PC-9 (cell line): ENCODE results near the gene ADAM19. TPM values are rescaled to one million over a fixed set of nuclear protein-coding genes. Genes with fewer than 3 reads are reported as not detected.

Experiments
- BruUV-seq: library from RNA; stranded (reverse); fragments of 400-500 nt; replicated peaks from 2 replicates; lab custom pipeline; 2021; lab: Mats Ljungman, UMichigan
- CTCF ChIA-PET: fragments of 300-600 bp; sonication (Branson Sonifier 250); formaldehyde crosslinking; loops from one replicate; lab custom pipeline; 2022; ENCODE audit warnings: antibody characterized with exemption; lab: Charles Lee
- POLR2A ChIA-PET: fragments of 300-600 bp; sonication (Branson Sonifier 250); formaldehyde crosslinking; loops from one replicate; lab custom pipeline; 2022; ENCODE audit warnings: antibody characterized with exemption; ENCODE audit not compliant: unreplicated experiment; lab: Charles Lee
- DNase-seq, 2 experiments: peaks; one replicate each; pipeline versions ENCODE4 v3.0.0 to v3.0.0-alpha.2; 2015 to 2022; ENCODE audit warnings: mixed read lengths in 1 of 2
- H2AFZ ChIP-seq: fragments of 200-600 bp; sonication (generic); 2 replicates; pipeline ENCODE4 v1.8.1; 2017; ENCODE audit warnings: antibody characterized with exemption
- H3F3A ChIP-seq: fragments of 200-600 bp; sonication (generic); 2 replicates; pipeline ENCODE4 v1.8.1; 2017; ENCODE audit warnings: antibody characterized with exemption, mild to moderate bottlenecking, low read depth; ENCODE audit not compliant: insufficient read depth
- H3K27ac ChIP-seq: fragments of 200-600 bp; sonication (generic); 2 replicates; pipeline ENCODE4 v1.6.1; 2016; ENCODE audit warnings: mixed run types
- H3K27me3 ChIP-seq: fragments of 200-600 bp; sonication (generic); 2 replicates; pipeline ENCODE4 v1.6.1; 2016; ENCODE audit warnings: low read depth, mixed run types; ENCODE audit not compliant: insufficient read depth
- H3K36me3 ChIP-seq: fragments of 200-600 bp; sonication (generic); 2 replicates; pipeline ENCODE4 v1.6.1; 2016; ENCODE audit warnings: low read depth, mixed run types
- H3K4me1 ChIP-seq: fragments of 200-600 bp; sonication (generic); replicated peaks from 2 replicates; pipeline ENCODE4 v1.6.1; 2016; ENCODE audit warnings: mixed run types; ENCODE audit not compliant: insufficient read depth
- H3K4me2 ChIP-seq: fragments of 200-600 bp; sonication (generic); 2 replicates; pipeline ENCODE4 v1.6.1; 2017; ENCODE audit warnings: mixed run types
- H3K4me3 ChIP-seq: fragments of 200-600 bp; sonication (generic); 2 replicates; pipeline ENCODE4 v1.6.1; 2016; ENCODE audit warnings: mixed run types
- H3K79me2 ChIP-seq: fragments of 200-600 bp; sonication (generic); 2 replicates; pipeline ENCODE4 v1.6.1; 2017; ENCODE audit warnings: low read depth, mixed run types
- H3K9me2 ChIP-seq: fragments of 200-600 bp; sonication (generic); 2 replicates; pipeline ENCODE4 v1.8.1; 2017; ENCODE audit warnings: mild to moderate bottlenecking; ENCODE audit not compliant: insufficient read depth
- H3K9me3 ChIP-seq: fragments of 200-600 bp; sonication (generic); 2 replicates; pipeline ENCODE4 v1.8.1; 2016; ENCODE audit warnings: low read depth; ENCODE audit not compliant: insufficient read depth
- H4K20me1 ChIP-seq: fragments of 200-600 bp; sonication (generic); 2 replicates; pipeline ENCODE4 v1.8.1; 2017; ENCODE audit not compliant: insufficient read depth
- CTCF ChIP-seq: fragments of 200-600 bp; sonication (generic); conservative IDR thresholded peaks from 2 replicates; pipeline ENCODE4 v1.6.1; 2017; ENCODE audit warnings: mixed run types, antibody characterized with exemption, mild to moderate bottlenecking, moderate library complexity
- EZH2 ChIP-seq: fragments of 200-600 bp; sonication (generic); IDR thresholded peaks from 2 replicates; pipeline ENCODE4 v1.8.0; 2017; ENCODE audit warnings: antibody characterized with exemption, low read depth
- intact Hi-C: fragments of 100-400 bp; cut with micrococcal nuclease; formaldehyde crosslinking; loops from one replicate; pipeline ENCODE4 v1.10.0; 2022; ENCODE audit not compliant: unreplicated experiment
- total RNA-seq: library from RNA; stranded (reverse); gene quantifications from 2 replicates; pipeline ENCODE4 v1.2.3, GENCODE V29; 2021

Gene ADAM19
- total RNA-seq, 1 experiment from 2014 or later = 7.6 TPM

GRCh38 chr5:157455057-157455456 lies 120.5 kb downstream of the ADAM19 start:
- TF ChIP-seq CTCF (no peak), EZH2 (no peak)
- H3K9me2 ChIP-seq = no peaks in the 10 kb centered on the region
- H3K36me3 ChIP-seq = no peaks in the 10 kb centered on the region
- ChIA-PET POLR2A (no interaction called here), CTCF (no interaction called here)
- no peaks in the 10 kb centered on the region for H3K79me2 ChIP-seq
- no TSS peak for BruUV-seq
- no peak overlapping the region for H3K27ac ChIP-seq
- H3K4me1 ChIP-seq = no peaks in the 10 kb centered on the region
- H3K9me3 ChIP-seq = no peaks in the 10 kb centered on the region
- no peaks in the 10 kb centered on the region for H3K27me3 ChIP-seq
- intact Hi-C loops = no loop called here
- no peaks in the 10 kb centered on the region for H4K20me1 ChIP-seq
- H3K4me3 ChIP-seq = no peak overlapping the region
- DNase-seq = no peak
- no peak overlapping the region for H3K4me2 ChIP-seq
- H2AFZ ChIP-seq = no peak overlapping the region
- H3F3A ChIP-seq = no peaks in the 10 kb centered on the region

GRCh38 chr5:157454273-157454672 lies 121.3 kb downstream of the ADAM19 start:
- Histone ChIP-seq H3K79me2 (no peaks in the 10 kb centered on the region), H4K20me1 (no peaks in the 10 kb centered on the region), H3K27me3 (no peaks in the 10 kb centered on the region), H3K9me2 (no peaks in the 10 kb centered on the region), H3K4me2 (no peak overlapping the region), H3K4me1 (no peaks in the 10 kb centered on the region), H2AFZ (no peak overlapping the region), H3K4me3 (no peak overlapping the region), H3K27ac (no peak overlapping the region), H3K36me3 (no peaks in the 10 kb centered on the region), H3F3A (no peaks in the 10 kb centered on the region), H3K9me3 (no peaks in the 10 kb centered on the region)
- POLR2A ChIA-PET = no interaction called here
- no peak for DNase-seq
- intact Hi-C loops = no loop called here
- CTCF ChIA-PET = no interaction called here
- TF ChIP-seq EZH2 = no peak
- TF ChIP-seq CTCF = no peak
- BruUV-seq = no TSS peak

GRCh38 chr5:157451806-157452205 lies 123.8 kb downstream of the ADAM19 start:
- intact Hi-C loops = no loop called here
- ChIA-PET CTCF (interaction anchor here (0.7 kb wide), 1 partner anchor 19 kb away, joined by 4 read pairs; no protein-coding TSS in a partner anchor), POLR2A (no interaction called here)
- no peaks in the 10 kb centered on the region for H3K79me2 ChIP-seq
- no peak overlapping the region for H3K27ac ChIP-seq
- no peak overlapping the region for H3K4me3 ChIP-seq
- no peak overlapping the region for H2AFZ ChIP-seq
- BruUV-seq = no TSS peak
- H3K27me3 ChIP-seq = no peaks in the 10 kb centered on the region
- H3F3A ChIP-seq = no peaks in the 10 kb centered on the region
- H3K4me2 ChIP-seq = no peak overlapping the region
- 0 out of 2 replicates have a peak, but pooled peaks cover 8% of the 10 kb centered on the region for H3K4me1 ChIP-seq
- H3K9me3 ChIP-seq = no peaks in the 10 kb centered on the region
- H3K9me2 ChIP-seq = no peaks in the 10 kb centered on the region
- DNase-seq = no peak
- no peaks in the 10 kb centered on the region for H4K20me1 ChIP-seq
- no peak for TF ChIP-seq EZH2
- no peak for TF ChIP-seq CTCF
- H3K36me3 ChIP-seq = no peaks in the 10 kb centered on the region
